Middle frontal gyrus (tissue), 1 donor: ENCODE data around the gene ST6GALNAC3.
"Not testable (repeated sequence)": the region's sequence is repeated elsewhere in the genome, so short reads cannot be mapped to it uniquely, and the experiment has no call there.

ENCODE experiments used
- DNase-seq: peaks from one replicate; pipeline ENCODE4 v3.0.0-alpha.2; 2015; ENCODE audit warnings: low spot score; ENCODE audit errors: extremely low spot score

ST6GALNAC3 gene

DNA sequence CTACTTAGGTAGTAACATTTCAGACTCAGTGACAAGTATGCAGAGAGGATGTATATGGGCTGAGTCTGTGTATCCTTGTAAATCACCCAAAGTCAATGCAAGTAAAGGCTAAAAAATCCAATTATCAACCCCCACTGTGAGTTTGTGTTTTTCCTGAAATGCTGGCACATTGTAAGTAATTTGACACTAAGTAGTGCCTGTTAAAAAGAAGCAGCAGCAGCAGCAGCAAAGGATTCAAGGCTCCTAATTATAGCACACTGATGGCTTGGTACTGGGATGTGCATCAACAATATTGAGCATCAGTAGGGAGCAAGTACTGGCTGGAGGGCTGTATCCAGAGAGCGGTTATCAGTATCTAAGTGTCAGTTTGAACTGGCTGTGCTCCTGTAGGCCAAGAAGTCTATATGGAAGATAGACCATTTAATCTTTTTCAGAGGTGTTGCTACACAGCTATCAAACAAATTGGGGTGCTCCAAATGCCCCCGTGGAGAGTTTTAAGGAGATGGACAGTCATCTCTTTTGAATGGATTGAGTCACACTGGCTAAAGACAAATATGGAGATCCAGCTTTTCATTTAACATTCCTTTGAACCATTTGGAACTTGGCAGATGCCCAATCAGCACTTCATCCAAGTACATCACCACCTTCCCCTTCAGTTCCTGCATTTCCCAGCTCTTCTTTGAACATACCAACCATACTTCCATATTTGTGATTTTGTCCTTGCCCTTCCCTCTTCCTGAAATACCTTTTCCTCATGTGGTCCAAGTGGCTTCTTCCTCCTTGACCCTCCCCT lies 551.5 kb downstream of the ST6GALNAC3 start:
- no peak for DNase-seq

DNA sequence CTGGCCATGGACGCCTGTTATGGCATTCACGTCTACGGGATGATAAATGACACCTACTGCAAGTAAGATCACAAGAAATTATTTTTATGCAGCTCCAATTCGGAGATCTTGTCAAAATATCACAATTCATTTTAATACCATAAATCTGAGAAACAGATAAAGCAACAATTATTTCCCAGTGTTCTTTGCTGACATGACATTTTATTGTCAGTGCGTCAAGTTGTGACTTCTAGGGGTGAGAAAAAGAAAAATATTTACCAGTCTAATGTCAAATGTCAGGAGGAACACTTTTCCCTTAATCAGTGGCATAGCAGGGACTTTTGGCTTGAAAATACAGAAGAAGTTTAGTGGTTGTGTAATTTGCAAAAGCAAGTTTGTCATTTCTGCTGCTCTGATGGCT lies 553.0 kb downstream of the ST6GALNAC3 start:
- DNase-seq: no peak

DNA sequence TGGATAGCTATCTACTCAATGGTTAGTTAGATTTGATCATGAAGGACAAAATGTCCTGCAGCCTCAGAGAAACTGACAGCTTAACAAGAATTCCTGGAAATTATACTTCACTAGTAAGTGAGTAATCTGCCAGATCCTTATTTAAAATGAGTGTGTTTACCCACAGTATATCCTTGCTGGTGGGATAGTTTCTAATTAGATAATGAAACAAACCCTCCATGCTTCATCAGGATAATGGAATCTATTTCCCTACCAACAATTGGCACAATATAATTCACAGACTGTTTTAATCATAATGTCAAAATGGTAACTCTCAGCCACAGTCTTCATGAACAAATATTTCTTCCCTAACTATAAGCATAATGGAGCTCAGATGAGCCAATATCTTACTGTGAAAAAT lies 553.4 kb downstream of the ST6GALNAC3 start:
- DNase-seq: no peak

DNA sequence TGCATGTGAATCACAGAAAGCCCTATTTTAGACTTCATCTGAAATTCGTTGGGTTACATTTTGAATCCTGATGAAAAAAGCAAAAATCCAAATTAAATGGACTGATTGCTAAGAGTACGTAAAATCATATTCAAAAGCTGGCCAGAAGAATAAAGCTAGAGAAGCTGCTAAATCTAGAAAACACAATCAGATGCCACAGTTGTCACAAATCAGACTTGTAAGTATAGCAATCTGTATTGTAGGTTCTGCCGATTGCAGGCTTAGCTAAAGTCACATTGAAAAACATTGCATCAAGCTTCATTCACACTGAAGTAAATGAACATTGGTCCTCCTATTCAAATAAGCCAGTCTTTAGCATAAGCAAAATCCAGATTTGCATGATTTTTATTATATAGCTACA lies 557.6 kb downstream of the ST6GALNAC3 start:
- DNase-seq: no peak

DNA sequence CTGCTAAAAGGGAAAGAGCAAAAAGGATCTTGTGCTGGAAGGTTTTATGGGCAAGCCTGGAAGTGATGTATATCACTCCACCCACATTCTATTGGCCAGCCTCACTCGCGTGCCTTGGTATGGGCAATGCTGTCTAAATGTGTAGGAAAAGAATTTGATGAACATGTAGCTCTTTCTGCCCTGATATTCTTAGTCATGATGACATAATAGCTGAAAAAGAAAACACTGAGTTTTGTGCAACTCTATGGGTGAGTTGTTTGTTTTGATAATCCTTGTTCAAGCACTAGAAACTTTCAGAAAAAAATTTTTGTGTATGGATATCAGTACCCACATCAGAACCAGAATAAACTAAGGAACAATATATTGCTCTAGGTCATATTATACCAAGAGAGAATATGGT lies 561.2 kb downstream of the ST6GALNAC3 start:
- DNase-seq: no peak

DNA sequence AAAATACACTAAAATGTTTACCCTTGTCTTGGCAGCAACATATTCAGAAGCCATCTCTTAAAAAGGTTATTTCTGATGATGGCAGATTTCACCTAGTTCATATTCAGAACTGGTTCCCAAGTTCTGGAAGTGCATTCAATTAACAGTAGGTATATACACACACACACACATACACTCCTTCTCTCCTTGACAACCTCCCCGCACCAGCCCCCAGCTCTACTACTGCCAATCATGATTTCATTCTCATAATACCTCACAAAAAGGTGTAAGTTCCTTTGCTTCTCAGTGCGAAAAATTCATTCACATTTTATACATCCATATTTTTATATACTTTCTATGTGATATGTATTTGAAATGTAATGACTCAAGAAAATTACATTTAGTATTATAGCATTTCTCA lies 564.6 kb downstream of the ST6GALNAC3 start:
- no peak for DNase-seq

DNA sequence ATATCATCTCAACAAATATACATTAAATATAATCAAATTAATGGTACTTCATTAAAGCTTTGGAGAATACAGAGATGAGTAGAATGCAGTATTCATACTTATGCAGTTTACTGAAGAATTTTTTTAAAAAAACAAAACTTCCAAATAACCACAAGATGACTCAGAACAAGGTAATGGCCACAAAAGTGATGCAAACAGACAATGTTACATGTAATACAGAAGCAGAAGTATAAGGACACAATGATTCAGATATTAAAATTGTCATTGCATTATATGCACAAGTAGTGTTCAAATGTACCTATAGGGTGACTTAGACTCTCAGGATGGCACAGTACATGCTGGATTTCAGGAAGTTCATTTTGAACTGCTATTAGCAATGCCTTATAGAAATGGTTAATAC lies 565.5 kb downstream of the ST6GALNAC3 start:
- no peak for DNase-seq

DNA sequence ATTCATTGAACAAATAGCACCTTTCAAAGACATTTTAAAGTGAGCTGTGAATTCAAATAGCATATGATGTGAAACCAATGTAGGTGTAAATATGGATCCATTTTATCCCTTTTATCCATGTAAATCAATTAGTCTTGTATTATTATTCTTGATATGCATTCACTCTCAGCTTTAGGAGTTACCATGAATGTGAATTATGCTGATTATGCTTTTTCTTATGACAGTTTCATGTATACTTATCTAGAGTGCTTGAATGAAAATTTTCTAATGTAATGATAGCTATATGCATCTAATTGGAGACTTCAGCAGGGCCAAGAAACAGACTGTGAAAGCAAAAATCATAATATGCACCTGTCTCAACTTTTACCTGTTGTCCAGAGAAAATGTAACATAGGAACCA lies 566.2 kb downstream of the ST6GALNAC3 start:
- no peak for DNase-seq

DNA sequence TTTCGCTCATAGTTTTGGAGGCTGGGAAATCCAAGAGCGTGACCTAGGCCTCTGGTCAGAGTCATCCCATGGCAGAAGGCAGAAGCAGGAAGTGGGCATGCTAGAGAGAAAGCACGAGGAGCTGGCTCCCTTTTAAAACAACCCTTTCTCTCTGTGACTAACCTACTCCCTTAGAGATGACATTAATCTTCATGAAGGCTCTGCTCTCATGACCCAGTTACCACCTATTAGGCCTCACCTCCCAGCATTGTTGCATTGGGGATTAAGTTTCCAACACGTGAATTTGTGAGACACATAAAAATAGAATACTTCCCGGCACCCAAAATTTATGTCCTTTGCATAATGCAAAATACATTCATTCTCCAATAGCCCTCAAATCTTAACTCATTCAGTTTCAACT lies 569.6 kb downstream of the ST6GALNAC3 start:
- DNase-seq: no peak

DNA sequence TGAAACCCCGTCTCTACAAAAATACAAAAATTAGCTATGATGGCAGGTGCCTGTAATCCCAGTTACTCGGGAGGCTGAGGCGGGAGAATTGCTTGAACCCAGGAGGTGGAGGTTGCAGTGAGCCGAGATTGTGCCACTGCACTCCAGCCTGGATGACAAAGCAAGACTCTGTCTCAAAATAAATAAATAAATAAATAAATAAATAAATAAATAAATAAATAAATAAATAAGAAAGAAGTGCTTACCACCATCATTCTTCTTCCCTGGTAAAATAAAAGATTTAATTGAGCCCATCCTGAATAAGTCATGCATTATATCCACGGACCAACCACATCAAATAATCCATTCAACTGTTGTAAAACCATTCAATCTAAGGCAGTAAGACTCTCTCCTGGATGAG lies 578.3 kb downstream of the ST6GALNAC3 start:
- not testable (repeated sequence) for DNase-seq

DNA sequence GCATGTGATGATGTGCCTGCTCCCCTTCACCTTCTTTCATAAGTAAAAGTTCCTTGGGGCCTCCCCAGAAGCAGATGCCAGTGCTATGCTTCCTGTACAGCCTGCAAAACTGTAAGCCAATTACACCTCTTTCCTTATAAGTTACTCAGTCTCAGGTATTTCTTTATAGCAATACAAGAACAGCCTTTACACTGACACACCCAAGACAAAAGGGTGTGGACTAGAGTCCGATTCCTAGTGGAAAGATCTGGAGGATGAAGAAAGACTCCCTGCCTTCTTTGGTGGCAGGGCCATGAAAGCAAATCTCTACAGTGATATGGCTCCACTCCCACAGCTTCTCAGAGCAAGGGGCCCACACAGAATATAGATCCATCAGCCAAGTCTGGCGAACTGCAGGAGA lies 583.1 kb downstream of the ST6GALNAC3 start:
- DNase-seq: no peak

DNA sequence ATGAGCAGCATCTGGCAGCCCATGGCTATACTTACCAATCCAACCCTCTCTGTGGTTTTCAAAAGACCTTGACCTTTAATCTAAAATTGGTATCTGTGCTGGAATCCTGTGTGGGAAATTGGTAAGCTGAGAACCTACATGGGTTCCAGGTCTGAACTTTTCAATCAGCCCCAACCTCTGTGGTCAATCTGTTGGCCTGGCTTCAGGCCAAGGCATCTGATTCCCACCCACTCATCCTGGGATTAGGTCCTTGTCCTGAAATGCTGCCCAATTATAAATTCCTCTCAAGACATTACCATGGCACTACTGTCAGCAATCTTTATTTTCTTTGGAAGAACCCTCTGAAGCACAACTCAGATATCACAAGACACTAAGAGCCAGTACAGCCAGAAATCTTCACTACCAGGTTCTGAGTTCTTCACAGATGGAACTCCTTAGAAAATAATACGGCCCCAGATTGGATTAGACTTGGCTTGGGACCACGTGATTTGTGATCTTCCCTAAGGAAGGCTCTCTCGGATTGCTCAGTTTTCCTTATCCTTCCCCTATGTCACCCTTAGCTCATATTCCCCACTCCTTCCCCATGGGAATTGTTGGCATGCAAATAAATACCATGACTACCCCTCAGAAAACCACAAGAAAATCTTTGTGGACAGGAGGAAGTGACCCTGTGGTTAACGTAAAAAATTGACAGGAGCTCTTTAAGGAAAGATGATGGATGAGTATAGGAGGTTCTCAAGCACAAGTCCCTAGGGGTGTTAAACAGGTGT lies 584.8 kb downstream of the ST6GALNAC3 start:
- DNase-seq: no peak

DNA sequence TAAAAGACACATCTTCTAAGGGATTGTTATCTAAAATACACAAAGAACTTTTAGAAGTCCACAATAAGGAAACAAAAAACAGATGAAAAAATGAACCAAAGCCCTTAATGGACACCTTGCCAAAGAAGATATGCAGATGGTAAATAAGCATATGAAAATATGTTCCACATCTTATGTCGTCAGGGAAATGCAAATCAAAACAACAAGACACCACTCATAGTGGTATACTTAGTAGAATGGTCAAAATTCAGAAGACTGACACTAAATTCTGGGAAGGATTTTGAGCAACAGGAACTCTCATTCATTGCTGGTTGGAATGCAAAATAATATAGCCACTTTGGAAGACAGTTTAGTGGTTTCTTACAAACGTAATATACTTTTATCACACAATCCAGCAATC lies 587.0 kb downstream of the ST6GALNAC3 start:
- no peak for DNase-seq

DNA sequence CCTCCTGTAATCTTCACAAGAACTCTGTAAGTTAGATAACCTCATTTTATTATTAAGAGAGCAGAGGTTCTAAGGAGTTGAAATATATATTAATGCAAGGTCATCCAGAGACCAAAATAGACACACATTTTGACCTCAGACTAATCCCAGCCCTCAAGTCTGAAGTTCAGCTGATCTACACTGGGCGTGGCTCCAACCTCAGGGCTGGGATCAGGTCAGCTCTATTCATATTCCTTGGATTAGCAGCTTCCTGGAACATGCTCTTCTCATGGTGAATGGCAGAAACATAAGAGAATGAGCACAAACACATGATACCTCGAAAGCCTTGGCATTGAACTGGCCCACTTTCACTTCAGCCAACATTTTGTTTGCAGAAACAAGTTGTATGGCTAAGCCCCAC lies 592.0 kb downstream of the ST6GALNAC3 start:
- DNase-seq: no peak

DNA sequence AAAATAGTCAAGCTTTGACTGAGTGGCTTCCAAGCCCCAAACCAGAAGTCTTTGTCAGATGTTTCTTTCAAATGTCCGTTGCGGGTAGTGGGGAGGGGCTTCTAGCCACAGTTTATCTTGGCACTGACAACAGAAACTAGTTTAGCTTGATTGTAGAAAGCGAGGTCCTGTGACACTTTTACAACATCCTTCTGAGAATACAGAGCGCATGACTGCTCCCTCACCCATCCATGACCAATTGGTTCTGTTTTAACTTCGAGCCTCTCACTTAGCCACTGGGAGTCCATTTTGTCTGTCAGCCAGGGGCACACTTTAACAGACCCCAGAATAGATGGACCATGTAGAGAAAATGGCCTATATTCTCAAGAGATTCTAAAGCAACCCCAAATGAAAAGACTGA lies 593.5 kb downstream of the ST6GALNAC3 start:
- no peak for DNase-seq

DNA sequence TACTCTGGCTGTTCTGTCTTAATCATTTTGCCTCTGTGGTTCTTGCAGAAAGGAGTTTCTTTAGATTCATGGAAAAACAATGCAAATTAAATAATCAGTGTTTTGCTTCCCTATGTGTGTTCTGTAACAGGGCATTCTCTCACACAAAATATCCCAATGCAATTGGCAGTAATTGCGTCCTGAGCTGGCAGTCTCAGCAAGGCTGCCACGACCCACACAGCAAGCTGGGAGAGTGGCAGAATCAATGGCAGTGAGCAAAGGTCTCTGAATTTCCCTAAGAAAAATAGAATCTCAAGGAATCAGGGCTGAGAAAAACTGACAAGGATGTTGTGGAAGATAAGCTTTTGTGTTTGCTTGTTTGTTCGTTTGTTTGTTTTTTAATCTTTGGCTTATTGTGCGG lies 594.6 kb downstream of the ST6GALNAC3 start:
- DNase-seq: no peak

DNA sequence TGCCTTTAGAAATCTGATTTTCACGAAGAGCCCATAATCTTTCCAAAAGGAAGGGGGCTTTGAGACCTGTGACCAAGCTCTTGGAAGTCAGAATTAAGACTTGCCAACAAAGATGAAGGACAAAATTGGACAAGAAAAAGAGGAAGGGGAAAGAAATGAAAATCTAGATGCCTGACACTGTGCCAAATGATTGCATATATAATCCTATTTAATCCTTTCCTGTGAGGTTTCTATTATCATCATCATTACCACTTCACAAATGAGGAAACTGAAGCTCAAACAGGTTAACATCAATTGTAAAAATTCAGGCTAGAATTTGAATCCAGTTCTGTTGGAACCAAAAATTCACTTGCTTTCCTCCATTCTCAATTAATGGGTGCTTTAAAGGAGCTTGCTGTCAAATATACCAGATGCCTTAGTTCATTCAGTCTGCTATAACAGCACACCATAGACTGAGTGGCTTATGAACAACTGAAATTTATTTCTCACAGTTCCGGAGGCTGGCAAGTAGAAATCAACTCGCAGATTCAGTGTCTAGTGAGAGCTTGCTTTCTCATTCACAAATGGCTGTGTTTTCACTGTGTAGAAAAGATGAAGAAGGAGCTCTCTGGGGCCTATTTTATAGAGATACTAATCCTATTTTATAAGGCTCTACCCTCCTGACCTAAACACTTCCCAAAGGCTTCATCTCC lies 595.2 kb downstream of the ST6GALNAC3 start:
- no peak for DNase-seq

DNA sequence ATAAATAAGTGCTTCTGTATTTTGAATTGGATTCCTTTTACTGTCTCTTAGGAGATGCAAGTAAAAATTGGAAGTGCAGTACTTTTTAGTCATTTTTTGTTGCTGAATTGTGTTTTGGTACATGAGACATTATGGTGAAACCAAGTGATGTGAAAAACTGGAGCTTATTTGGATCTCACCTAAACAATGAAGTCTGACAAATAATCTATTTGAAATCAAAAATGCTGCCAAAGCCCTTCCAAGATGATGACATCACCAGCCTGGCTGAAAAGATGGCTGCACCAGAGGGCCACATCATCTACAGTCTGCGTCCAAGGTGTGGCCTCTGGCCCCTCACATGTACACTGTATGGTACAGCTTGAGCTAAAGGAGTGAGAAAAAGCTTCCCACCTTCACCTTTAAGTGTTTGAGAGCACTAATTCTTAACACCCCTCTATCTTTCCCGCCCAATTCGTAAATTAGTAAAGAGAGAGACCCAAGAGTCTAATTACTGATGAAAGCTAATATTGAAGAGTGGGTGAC lies 600.2 kb downstream of the ST6GALNAC3 start:
- peak; percentile 38 for DNase-seq

DNA sequence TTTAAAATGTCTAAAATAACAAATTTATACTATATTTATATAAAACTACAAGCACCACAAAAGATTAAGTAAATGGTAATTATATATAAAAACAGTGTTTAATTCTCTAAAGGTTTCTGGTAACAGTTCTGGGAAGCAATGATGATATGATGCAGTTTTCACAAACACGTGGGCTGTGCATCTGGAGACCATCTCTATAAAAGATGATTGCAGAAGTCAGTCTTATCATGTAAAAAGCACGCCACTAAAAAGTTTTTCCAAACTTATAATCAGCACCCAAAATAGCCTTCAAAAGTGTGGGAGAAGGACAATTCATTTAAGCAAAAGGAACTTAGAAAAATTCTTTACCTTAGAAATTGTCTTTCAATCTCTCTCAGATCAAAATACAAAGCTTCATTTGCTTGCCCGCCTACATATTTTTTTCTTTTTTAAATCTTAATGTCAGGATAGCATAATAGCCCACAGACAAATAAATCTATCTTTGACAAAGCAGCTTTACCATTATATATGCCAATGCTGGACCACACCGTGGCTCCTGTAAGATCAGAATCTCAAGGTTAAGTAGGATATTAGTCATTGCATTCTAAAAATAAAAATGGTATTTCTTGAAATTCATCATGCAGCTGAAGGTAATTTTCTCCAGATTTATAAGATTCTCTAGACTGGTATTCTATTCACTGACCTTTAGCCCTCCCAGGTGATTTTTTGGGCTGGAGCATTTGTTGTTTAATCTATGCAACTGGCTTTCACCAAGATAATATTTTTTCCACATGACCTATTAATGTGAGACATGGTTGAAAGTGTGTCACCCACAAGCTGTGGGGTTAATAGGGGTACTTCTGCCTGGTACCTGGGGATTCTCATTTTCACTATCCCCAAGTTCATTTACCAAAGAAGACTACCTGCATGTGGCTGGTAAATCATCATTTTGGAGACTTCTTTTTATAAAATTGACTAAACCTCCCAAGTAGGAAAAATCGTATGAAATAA lies 603.2 kb downstream of the ST6GALNAC3 start:
- DNase-seq: no peak

DNA sequence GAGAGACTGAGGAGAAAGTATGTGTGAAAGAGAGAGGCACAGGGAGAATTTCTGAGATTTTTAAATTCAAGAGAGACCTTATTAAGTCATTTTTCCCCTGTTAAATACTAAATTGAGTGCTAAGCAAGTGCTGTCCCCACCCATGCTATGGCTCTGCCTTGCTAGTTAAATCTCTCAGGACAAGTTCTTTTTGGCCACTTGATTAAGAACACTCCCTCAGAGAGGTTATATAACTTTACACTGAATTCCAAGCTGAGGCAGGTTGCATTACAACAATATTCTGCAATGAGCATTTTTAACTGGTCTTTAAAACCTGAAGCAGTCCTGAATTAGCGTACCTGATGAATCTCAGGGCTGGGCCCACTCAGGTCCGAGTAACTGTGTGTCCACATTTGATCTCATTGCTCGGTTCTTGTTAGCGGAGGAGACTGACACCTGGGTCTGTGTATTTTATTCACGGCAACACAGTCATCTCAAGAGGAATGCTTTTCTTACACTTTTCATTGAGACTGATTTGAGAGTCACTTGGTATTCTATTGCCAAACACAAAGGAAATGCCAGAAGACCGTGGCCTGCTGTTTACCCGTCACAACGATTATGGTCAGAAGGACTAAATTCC lies 605.1 kb downstream of the ST6GALNAC3 start:
- no peak for DNase-seq
